ENCODE results near the gene UBASH3A.

The UBASH3A gene

GRCh38 chr21:42434884-42435283 lies 31.2 kb downstream of the UBASH3A start:
- no peak for DNase-seq (ENCODE audit: low read depth)
- H3K4me3 ChIP-seq (ENCODE audit: low read depth, low read length): no peak overlapping the region
- no peak for TF ChIP-seq CTCF (IDR thresholded peaks at IDR 0.05; ENCODE audit: low read depth, low read length, missing control alignments)
- in situ Hi-C loops (cut with HindIII; ENCODE audit: low sequenced_read_pairs): no loop called here

GRCh38 chr21:42435401-42435800 lies 31.7 kb downstream of the UBASH3A start:
- no peak for DNase-seq (ENCODE audit: low read depth)
- H3K4me3 ChIP-seq (ENCODE audit: low read depth, low read length): no peak overlapping the region
- TF ChIP-seq CTCF (IDR thresholded peaks at IDR 0.05; ENCODE audit: low read depth, low read length, missing control alignments): no peak
- in situ Hi-C loops (cut with HindIII; ENCODE audit: low sequenced_read_pairs): no loop called here

- TF ChIP-seq CTCF (IDR thresholded peaks at IDR 0.05; ENCODE audit: low read depth, low read length, missing control alignments): no peak
- in situ Hi-C loops (cut with HindIII; ENCODE audit: low sequenced_read_pairs): no loop called here
- no peak for DNase-seq (ENCODE audit: low read depth)
- no peak overlapping the region for H3K4me3 ChIP-seq (ENCODE audit: low read depth, low read length)
Observed at GRCh38 chr21:42435833-42436232, 32.1 kb downstream of the UBASH3A start.

GRCh38 chr21:42436914-42437313 lies 33.2 kb downstream of the UBASH3A start:
- DNase-seq (ENCODE audit: low read depth): no peak
- in situ Hi-C loops (cut with HindIII; ENCODE audit: low sequenced_read_pairs): no loop called here
- no peak for TF ChIP-seq CTCF (IDR thresholded peaks at IDR 0.05; ENCODE audit: low read depth, low read length, missing control alignments)
- H3K4me3 ChIP-seq (ENCODE audit: low read depth, low read length): no peak overlapping the region

GRCh38 chr21:42437786-42438185 lies 34.1 kb downstream of the UBASH3A start:
- DNase-seq (ENCODE audit: low read depth): no peak
- in situ Hi-C loops (cut with HindIII; ENCODE audit: low sequenced_read_pairs): no loop called here
- no peak for TF ChIP-seq CTCF (IDR thresholded peaks at IDR 0.05; ENCODE audit: low read depth, low read length, missing control alignments)
- no peak overlapping the region for H3K4me3 ChIP-seq (ENCODE audit: low read depth, low read length)

GRCh38 chr21:42438316-42439205 lies 34.9 kb downstream of the UBASH3A start:
- in situ Hi-C loops (cut with HindIII; ENCODE audit: low sequenced_read_pairs): no loop called here
- no peak for TF ChIP-seq CTCF (IDR thresholded peaks at IDR 0.05; ENCODE audit: low read depth, low read length, missing control alignments)
- no peak for DNase-seq (ENCODE audit: low read depth)
- no peak overlapping the region for H3K4me3 ChIP-seq (ENCODE audit: low read depth, low read length)
